ENCODE measurements around the gene FBN2.
"Not testable (repeated sequence)": the region's sequence is repeated elsewhere in the genome, so short reads cannot be mapped to it uniquely, and the experiment has no call there.

The FBN2 gene

GRCh38 chr5:128328446-128328845 lies 209.6 kb downstream of the FBN2 start:
- in situ Hi-C loops (cut with MboI; ENCODE audit: low sequenced_read_pairs) = no loop called here

- in situ Hi-C loops (cut with MboI; ENCODE audit: low sequenced_read_pairs) = no loop called here
Observed at GRCh38 chr5:128328007-128328406, 210.0 kb downstream of the FBN2 start.

GRCh38 chr5:128321418-128321817 lies 216.6 kb downstream of the FBN2 start:
- in situ Hi-C loops (cut with MboI; ENCODE audit: low sequenced_read_pairs) = not testable (repeated sequence)

- in situ Hi-C loops (cut with MboI; ENCODE audit: low sequenced_read_pairs) = no loop called here
Observed at GRCh38 chr5:128318691-128319090, 219.4 kb downstream of the FBN2 start.

- in situ Hi-C loops (cut with MboI; ENCODE audit: low sequenced_read_pairs) = no loop called here
Observed at GRCh38 chr5:128317481-128317880, 220.6 kb downstream of the FBN2 start.

- in situ Hi-C loops (cut with MboI; ENCODE audit: low sequenced_read_pairs) = no loop called here
Observed at GRCh38 chr5:128315671-128316070, 222.4 kb downstream of the FBN2 start.

GRCh38 chr5:128305341-128305740 lies 232.7 kb downstream of the FBN2 start:
- in situ Hi-C loops (cut with MboI; ENCODE audit: low sequenced_read_pairs) = no loop called here

GRCh38 chr5:128304791-128305190 lies 233.3 kb downstream of the FBN2 start:
- in situ Hi-C loops (cut with MboI; ENCODE audit: low sequenced_read_pairs) = no loop called here

GRCh38 chr5:128304088-128304487 lies 234.0 kb downstream of the FBN2 start:
- in situ Hi-C loops (cut with MboI; ENCODE audit: low sequenced_read_pairs) = no loop called here

- in situ Hi-C loops (cut with MboI; ENCODE audit: low sequenced_read_pairs) = no loop called here
Observed at GRCh38 chr5:128303593-128303992, 234.5 kb downstream of the FBN2 start.

GRCh38 chr5:128300181-128300580 lies 237.9 kb downstream of the FBN2 start:
- in situ Hi-C loops (cut with MboI; ENCODE audit: low sequenced_read_pairs) = no loop called here

- in situ Hi-C loops (cut with MboI; ENCODE audit: low sequenced_read_pairs) = no loop called here
Observed at GRCh38 chr5:128290152-128290858, 247.7 kb downstream of the FBN2 start.

GRCh38 chr5:128287740-128288139 lies 250.3 kb downstream of the FBN2 start:
- in situ Hi-C loops (cut with MboI; ENCODE audit: low sequenced_read_pairs) = no loop called here

- in situ Hi-C loops (cut with MboI; ENCODE audit: low sequenced_read_pairs) = no loop called here
Observed at GRCh38 chr5:128284236-128284635, 253.8 kb downstream of the FBN2 start.

GRCh38 chr5:128279345-128279744 lies 258.7 kb downstream of the FBN2 start:
- in situ Hi-C loops (cut with MboI; ENCODE audit: low sequenced_read_pairs) = no loop called here

- in situ Hi-C loops (cut with MboI; ENCODE audit: low sequenced_read_pairs) = no loop called here
Observed at GRCh38 chr5:128276537-128277216, 261.4 kb downstream of the FBN2 start.

- in situ Hi-C loops (cut with MboI; ENCODE audit: low sequenced_read_pairs) = no loop called here
Observed at GRCh38 chr5:128274441-128274840, 263.6 kb downstream of the FBN2 start.

- in situ Hi-C loops (cut with MboI; ENCODE audit: low sequenced_read_pairs) = no loop called here
Observed at GRCh38 chr5:128273736-128274135, 264.3 kb downstream of the FBN2 start.

- in situ Hi-C loops (cut with MboI; ENCODE audit: low sequenced_read_pairs) = no loop called here
Observed at GRCh38 chr5:128271859-128272464, 266.1 kb downstream of the FBN2 start.

- in situ Hi-C loops (cut with MboI; ENCODE audit: low sequenced_read_pairs) = no loop called here
Observed at GRCh38 chr5:128271071-128271470, 267.0 kb downstream of the FBN2 start.

- in situ Hi-C loops (cut with MboI; ENCODE audit: low sequenced_read_pairs) = no loop called here
Observed at GRCh38 chr5:128264564-128265360, 273.3 kb downstream of the FBN2 start.
